Endothelial cell of umbilical vein (primary cell): ENCODE measurements around the gene DYRK1A.

Source experiments
- EZH2 ChIP-seq: IDR thresholded peaks from 2 replicates; pipeline ENCODE4 v1.6.1; 2012; ENCODE audit warnings: borderline replicate concordance, low read depth, mild to moderate bottlenecking, moderate library complexity, low read length, inconsistent platforms; ENCODE audit not compliant: severe bottlenecking
- FOS ChIP-seq: IDR thresholded peaks from 2 replicates; pipeline ENCODE4 v1.6.1; 2011; ENCODE audit warnings: mild to moderate bottlenecking, low read length, moderate library complexity, borderline replicate concordance; ENCODE audit not compliant: insufficient read depth
- JUN ChIP-seq: IDR thresholded peaks from 2 replicates; pipeline ENCODE4 v1.6.1; 2011; ENCODE audit warnings: borderline replicate concordance, low read depth; ENCODE audit not compliant: insufficient read length, insufficient read depth
- POLR2A ChIP-seq: IDR thresholded peaks from 2 replicates; pipeline ENCODE4 v1.6.1; 2012; ENCODE audit warnings: low read depth, mild to moderate bottlenecking, control low read depth, low read length
- POLR2AphosphoS5 ChIP-seq: IDR thresholded peaks from 2 replicates; pipeline ENCODE4 v1.6.1; 2012; ENCODE audit warnings: low read depth, mild to moderate bottlenecking, control low read depth, low read length, moderate library complexity; ENCODE audit not compliant: insufficient read depth
- TF ChIP-seq, protein P1 (sequence below), 2 donors: IDR thresholded peaks; 1 replicate in 1 of 2; 2 replicates in 1 of 2; pipeline ENCODE4 v1.5.1; 2011; ENCODE audit warnings: low read length in 2 of 2, mild to moderate bottlenecking in 2 of 2, moderate library complexity in 2 of 2, control low read depth in 1 of 2, inconsistent platforms in 1 of 2, low read depth in 1 of 2; ENCODE audit not compliant: insufficient read depth in 1 of 2; ENCODE audit errors: extremely low read depth in 1 of 2

DNA sequence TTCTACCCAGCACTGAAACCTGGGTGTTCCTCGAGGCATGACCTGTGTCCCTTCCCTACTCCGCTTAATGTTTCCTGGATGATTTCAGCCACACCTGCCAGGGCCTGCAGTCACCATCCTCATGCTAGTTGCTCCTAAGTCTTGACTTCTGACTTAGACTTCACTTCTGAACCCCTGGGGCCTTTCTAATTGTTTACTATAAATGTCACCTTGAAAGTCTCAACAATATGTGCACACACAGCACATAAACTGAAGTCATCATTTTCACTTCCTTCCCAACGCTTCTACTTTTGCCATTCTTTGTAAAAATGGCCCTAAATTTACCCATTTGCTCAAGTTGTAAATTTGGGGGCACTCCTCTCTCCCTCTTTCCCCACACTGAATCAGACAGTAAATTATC lies 141.1 kb downstream of the DYRK1A start:
- no peak for TF ChIP-seq JUN
- TF ChIP-seq, protein P1, sequence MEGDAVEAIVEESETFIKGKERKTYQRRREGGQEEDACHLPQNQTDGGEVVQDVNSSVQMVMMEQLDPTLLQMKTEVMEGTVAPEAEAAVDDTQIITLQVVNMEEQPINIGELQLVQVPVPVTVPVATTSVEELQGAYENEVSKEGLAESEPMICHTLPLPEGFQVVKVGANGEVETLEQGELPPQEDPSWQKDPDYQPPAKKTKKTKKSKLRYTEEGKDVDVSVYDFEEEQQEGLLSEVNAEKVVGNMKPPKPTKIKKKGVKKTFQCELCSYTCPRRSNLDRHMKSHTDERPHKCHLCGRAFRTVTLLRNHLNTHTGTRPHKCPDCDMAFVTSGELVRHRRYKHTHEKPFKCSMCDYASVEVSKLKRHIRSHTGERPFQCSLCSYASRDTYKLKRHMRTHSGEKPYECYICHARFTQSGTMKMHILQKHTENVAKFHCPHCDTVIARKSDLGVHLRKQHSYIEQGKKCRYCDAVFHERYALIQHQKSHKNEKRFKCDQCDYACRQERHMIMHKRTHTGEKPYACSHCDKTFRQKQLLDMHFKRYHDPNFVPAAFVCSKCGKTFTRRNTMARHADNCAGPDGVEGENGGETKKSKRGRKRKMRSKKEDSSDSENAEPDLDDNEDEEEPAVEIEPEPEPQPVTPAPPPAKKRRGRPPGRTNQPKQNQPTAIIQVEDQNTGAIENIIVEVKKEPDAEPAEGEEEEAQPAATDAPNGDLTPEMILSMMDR (IDR thresholded peaks at IDR 0.05; ENCODE audit: extremely low read depth in 1 of 2, insufficient read depth in 1 of 2, low read depth in 1 of 2, low read length in 2 of 2): no peak
- no peak for TF ChIP-seq EZH2
- TF ChIP-seq POLR2A: no peak
- TF ChIP-seq POLR2AphosphoS5: no peak
- TF ChIP-seq FOS: no peak
